Panc1 (cell line): ENCODE data around the gene FBP1. TPM values are rescaled to one million over a fixed set of nuclear protein-coding genes. Genes with fewer than 3 reads are reported as not detected.

Source experiments
- ATAC-seq: fragments of 200-7000 bp; cut with Tn5 transposase; 2 replicates; pipeline ENCODE4 v1.9.1; 2020; ENCODE audit warnings: mild to moderate bottlenecking, moderate library complexity
- Bru-seq: library from RNA; stranded (reverse); fragments of 400-500 nt; gene quantifications from one replicate; lab custom pipeline; 2021; lab: Mats Ljungman, UMichigan
- BruChase-seq, 2 experiments: library from RNA; stranded (reverse); fragments of 400-500 nt; gene quantifications; one replicate each; lab custom pipeline; 2021; lab: Mats Ljungman, UMichigan
- BruUV-seq: library from RNA; stranded (reverse); fragments of 400-500 nt; replicated peaks from 2 replicates; lab custom pipeline; 2021; lab: Mats Ljungman, UMichigan
- CTCF ChIA-PET: fragments of 300-600 bp; sonication (Branson Sonifier 250); formaldehyde crosslinking; loops from one replicate; lab custom pipeline; 2022; ENCODE audit warnings: antibody characterized with exemption; lab: Charles Lee
- POLR2A ChIA-PET: fragments of 300-600 bp; sonication (Branson Sonifier 250); formaldehyde crosslinking; loops from one replicate; lab custom pipeline; 2022; ENCODE audit warnings: antibody characterized with exemption; lab: Charles Lee
- DNase-seq: peaks from one replicate; pipeline ENCODE4 v3.0.0-alpha.2; 2010; ENCODE audit warnings: low read depth, low spot score
- H3K27ac ChIP-seq: 2 replicates; pipeline ENCODE4 v1.5.1; 2011; ENCODE audit warnings: mild to moderate bottlenecking, low read length, inconsistent platforms
- H3K27me3 ChIP-seq: fragments of 200-500 bp; sonication (Bioruptor generic); 2 replicates; pipeline ENCODE4 v1.6.0; 2014; ENCODE audit warnings: low read length, inconsistent platforms; ENCODE audit not compliant: control insufficient read depth, insufficient read depth
- H3K36me3 ChIP-seq: fragments of 200-500 bp; sonication (Bioruptor generic); 2 replicates; pipeline ENCODE4 v1.5.1; 2014; ENCODE audit warnings: inconsistent platforms, mild to moderate bottlenecking, low read length, moderate library complexity; ENCODE audit not compliant: control insufficient read depth, insufficient read depth
- H3K4me1 ChIP-seq: 2 replicates; pipeline ENCODE4 v1.5.1; 2011; ENCODE audit warnings: inconsistent platforms, mild to moderate bottlenecking, low read length, moderate library complexity; ENCODE audit not compliant: control insufficient read depth, insufficient read depth
- H3K4me3 ChIP-seq, 2 experiments: 2 replicates each; pipeline ENCODE4 v1.5.1; 2011 to 2012; ENCODE audit warnings: low read depth in 2 of 2, low read length in 2 of 2, mild to moderate bottlenecking in 2 of 2, inconsistent platforms in 1 of 2, moderate library complexity in 1 of 2
- H3K9me3 ChIP-seq: fragments of 200-500 bp; sonication (Bioruptor generic); 2 replicates; pipeline ENCODE4 v1.5.1; 2014; ENCODE audit warnings: low read depth, mild to moderate bottlenecking, inconsistent platforms, low read length, moderate library complexity; ENCODE audit not compliant: control insufficient read depth, insufficient read depth
- POLR2AphosphoS5 ChIP-seq: IDR thresholded peaks from 2 replicates; pipeline ENCODE4 v1.6.1; 2012; ENCODE audit warnings: mild to moderate bottlenecking, low read depth, low read length, moderate library complexity
- SIN3A ChIP-seq: IDR thresholded peaks from 2 replicates; pipeline ENCODE4 v1.6.1; 2012; ENCODE audit warnings: low read depth, mild to moderate bottlenecking, low read length, moderate library complexity, borderline replicate concordance; ENCODE audit not compliant: insufficient read depth
- TCF7L2 ChIP-seq: IDR thresholded peaks from 2 replicates; pipeline ENCODE4 v1.6.1; 2011; ENCODE audit warnings: mild to moderate bottlenecking, low read depth, low read length, inconsistent platforms
- in situ Hi-C: cut with HindIII; loops from 2 replicates; pipeline ENCODE4 v1.10.0; 2016; ENCODE audit warnings: low sequenced_read_pairs, low pct_unique_long_range_greater_than_20kb
- intact Hi-C: fragments of 100-400 bp; cut with micrococcal nuclease; formaldehyde crosslinking; loops from one replicate; pipeline ENCODE4 v1.10.0; 2022; ENCODE audit not compliant: unreplicated experiment
- long read RNA-seq: library from polyadenylated mRNA; unstranded; transcript quantifications from one replicate; pipeline ENCODE4 v2.0.0, GENCODE V29; 2021; ENCODE audit not compliant: unreplicated experiment
- polyA plus RNA-seq: library from polyadenylated mRNA; unstranded; fragments of >200 nt; gene quantifications from one replicate; pipeline ENCODE4 v1.2.1, GENCODE V29; 2012; ENCODE audit warnings: missing spikeins; ENCODE audit not compliant: insufficient read length
- total RNA-seq: library from RNA; stranded (reverse); gene quantifications from one replicate; pipeline ENCODE4 v1.2.1, GENCODE V29; 2021; ENCODE audit not compliant: unreplicated experiment
- TF ChIP-seq, protein P1 (sequence below): fragments of 450-650 bp; IDR thresholded peaks from 2 replicates; pipeline ENCODE4 v1.5.1; 2017; ENCODE audit warnings: mild to moderate bottlenecking
- TF ChIP-seq, protein P2 (sequence below), 2 experiments: IDR thresholded peaks; 2 replicates each; pipeline ENCODE4 v1.6.1; 2011 to 2012; ENCODE audit warnings: low read depth in 2 of 2, control low read depth in 1 of 2, low read length in 1 of 2, mild to moderate bottlenecking in 1 of 2, moderate library complexity in 1 of 2; ENCODE audit not compliant: insufficient read depth in 1 of 2

Gene FBP1
- total RNA-seq (0.36 TPM), Bru-seq, nascent RNA (percentile 5 among the genes with signal in this experiment), BruChase-seq, experiment 1, labeled RNA remaining after a 2-hour chase (not detected), BruChase-seq, experiment 2, labeled RNA remaining after a 6-hour chase (percentile 3 among the genes with signal in this experiment)
- polyA plus RNA-seq, result not detected
- long read RNA-seq, result 0 reads

DNA sequence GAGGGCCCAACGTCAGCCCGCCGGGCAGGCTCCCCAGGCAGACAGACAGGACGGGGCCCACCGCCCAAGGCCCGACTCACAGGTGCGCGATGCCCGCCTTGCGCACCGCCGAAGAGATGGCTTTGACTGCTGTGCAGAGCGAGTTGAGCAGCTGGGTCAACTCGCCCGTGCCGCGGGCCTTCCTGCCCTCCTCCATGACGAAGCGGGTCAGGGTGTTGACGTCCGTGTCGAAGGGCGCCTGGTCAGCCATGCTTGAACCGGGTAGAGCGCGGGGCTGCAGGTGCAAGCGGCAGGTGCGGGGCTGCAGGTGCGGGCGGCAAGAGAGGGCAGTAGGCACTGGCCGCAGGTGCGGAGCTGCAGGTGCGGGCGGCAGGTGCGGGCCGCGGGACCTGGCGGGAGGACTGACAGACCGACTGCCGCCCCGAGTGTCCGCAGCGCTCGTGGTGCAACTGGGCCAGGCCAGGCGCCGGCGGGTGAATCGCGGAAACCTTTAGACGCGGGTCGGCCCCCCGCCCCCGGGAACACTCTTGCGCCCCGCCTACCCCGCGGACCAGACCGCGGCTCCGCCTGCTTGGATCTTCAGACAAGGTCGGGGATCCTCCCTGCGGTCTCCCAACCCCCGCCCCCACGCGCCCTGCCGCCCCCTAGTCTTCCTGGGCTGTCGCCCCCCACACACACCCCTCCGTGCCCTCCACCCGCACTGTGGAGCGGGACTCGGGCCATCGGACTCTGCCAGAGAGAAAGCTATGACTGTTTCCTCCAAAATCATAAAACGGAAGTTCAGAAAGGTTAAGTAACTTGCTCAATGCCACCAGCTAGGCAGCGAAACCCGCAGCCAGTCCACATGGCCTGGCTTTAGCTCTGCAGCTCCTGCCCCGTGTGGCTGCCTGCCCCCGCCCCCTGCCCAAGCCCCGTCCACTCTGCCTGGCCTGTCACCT lies at the start of gene FBP1:
FBP1 (minus strand) TSS at position 458 of the 938 bp plus-strand sequence; CDS start at position 250, 208 bp downstream.
- intact Hi-C loops, result no loop called here
- H3K36me3 ChIP-seq, result no peaks in the 10 kb centered on the region
- H3K4me1 ChIP-seq, result no peaks in the 10 kb centered on the region
- POLR2A ChIA-PET, result interaction anchor here (0.6 kb wide), 1 partner anchor 112 kb away, joined by 4 read pairs; no protein-coding TSS in a partner anchor
- TF ChIP-seq TCF7L2 (no peak), SIN3A (no peak), POLR2AphosphoS5 (no peak)
- TF ChIP-seq, protein P1, sequence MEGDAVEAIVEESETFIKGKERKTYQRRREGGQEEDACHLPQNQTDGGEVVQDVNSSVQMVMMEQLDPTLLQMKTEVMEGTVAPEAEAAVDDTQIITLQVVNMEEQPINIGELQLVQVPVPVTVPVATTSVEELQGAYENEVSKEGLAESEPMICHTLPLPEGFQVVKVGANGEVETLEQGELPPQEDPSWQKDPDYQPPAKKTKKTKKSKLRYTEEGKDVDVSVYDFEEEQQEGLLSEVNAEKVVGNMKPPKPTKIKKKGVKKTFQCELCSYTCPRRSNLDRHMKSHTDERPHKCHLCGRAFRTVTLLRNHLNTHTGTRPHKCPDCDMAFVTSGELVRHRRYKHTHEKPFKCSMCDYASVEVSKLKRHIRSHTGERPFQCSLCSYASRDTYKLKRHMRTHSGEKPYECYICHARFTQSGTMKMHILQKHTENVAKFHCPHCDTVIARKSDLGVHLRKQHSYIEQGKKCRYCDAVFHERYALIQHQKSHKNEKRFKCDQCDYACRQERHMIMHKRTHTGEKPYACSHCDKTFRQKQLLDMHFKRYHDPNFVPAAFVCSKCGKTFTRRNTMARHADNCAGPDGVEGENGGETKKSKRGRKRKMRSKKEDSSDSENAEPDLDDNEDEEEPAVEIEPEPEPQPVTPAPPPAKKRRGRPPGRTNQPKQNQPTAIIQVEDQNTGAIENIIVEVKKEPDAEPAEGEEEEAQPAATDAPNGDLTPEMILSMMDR, result no peak
- TF ChIP-seq, protein P2, sequence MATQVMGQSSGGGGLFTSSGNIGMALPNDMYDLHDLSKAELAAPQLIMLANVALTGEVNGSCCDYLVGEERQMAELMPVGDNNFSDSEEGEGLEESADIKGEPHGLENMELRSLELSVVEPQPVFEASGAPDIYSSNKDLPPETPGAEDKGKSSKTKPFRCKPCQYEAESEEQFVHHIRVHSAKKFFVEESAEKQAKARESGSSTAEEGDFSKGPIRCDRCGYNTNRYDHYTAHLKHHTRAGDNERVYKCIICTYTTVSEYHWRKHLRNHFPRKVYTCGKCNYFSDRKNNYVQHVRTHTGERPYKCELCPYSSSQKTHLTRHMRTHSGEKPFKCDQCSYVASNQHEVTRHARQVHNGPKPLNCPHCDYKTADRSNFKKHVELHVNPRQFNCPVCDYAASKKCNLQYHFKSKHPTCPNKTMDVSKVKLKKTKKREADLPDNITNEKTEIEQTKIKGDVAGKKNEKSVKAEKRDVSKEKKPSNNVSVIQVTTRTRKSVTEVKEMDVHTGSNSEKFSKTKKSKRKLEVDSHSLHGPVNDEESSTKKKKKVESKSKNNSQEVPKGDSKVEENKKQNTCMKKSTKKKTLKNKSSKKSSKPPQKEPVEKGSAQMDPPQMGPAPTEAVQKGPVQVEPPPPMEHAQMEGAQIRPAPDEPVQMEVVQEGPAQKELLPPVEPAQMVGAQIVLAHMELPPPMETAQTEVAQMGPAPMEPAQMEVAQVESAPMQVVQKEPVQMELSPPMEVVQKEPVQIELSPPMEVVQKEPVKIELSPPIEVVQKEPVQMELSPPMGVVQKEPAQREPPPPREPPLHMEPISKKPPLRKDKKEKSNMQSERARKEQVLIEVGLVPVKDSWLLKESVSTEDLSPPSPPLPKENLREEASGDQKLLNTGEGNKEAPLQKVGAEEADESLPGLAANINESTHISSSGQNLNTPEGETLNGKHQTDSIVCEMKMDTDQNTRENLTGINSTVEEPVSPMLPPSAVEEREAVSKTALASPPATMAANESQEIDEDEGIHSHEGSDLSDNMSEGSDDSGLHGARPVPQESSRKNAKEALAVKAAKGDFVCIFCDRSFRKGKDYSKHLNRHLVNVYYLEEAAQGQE (IDR thresholded peaks at IDR 0.05; ENCODE audit: insufficient read depth in 1 of 2, low read depth in 2 of 2, low read length in 1 of 2), result no peak
- in situ Hi-C loops, result no loop called here
- no peaks in the 10 kb centered on the region; the same call in 1 of the 2 replicates for H3K27me3 ChIP-seq
- H3K9me3 ChIP-seq, result no peaks in the 10 kb centered on the region
- ATAC-seq (peak; percentile 65; the same call in 1 of the 2 replicates), DNase-seq (no peak)
- peak within 1 kb of the TSS; percentile 14 to 23; a peak in 3 of 4 replicates for H3K4me3 ChIP-seq
- H3K27ac ChIP-seq, result no peak within 1 kb of the TSS
- no TSS peak for BruUV-seq
- CTCF ChIA-PET, result no interaction called here

DNA sequence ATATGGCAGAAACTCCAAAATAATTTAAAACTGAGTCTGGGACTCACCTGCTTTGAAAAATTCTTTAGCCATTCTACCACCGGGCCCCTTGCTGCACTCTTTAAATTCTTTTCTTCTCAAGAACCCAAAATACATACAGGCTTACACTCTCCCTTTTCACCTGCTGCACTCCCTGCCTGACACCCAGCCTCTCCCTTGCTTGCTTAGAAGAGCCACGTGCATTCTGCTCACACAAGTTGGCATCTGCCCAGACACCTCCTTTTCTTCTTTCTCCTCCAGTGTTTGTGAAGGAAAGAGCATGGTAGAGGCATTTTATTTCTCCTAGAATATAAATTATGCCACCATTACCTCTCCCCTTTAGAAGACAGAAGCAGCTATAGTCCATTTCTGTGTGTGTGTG lies 48.1 kb upstream of the FBP1 start:
- in situ Hi-C loops, result no loop called here
- no peaks in the 10 kb centered on the region for H3K4me1 ChIP-seq
- POLR2A ChIA-PET, result no interaction called here
- H3K9me3 ChIP-seq, result no peaks in the 10 kb centered on the region
- no peaks in the 10 kb centered on the region for H3K36me3 ChIP-seq
- BruUV-seq, result no TSS peak
- no peak overlapping the region for H3K4me3 ChIP-seq
- H3K27me3 ChIP-seq, result no peaks in the 10 kb centered on the region
- CTCF ChIA-PET, result interaction anchor here (0.6 kb wide), 1 partner anchor 18 kb away, joined by 4 read pairs; no protein-coding TSS in a partner anchor
- TF ChIP-seq, protein P2 (IDR thresholded peaks at IDR 0.05; ENCODE audit: insufficient read depth in 1 of 2, low read depth in 2 of 2, low read length in 1 of 2), result no peak
- TF ChIP-seq POLR2AphosphoS5 (no peak), TCF7L2 (no peak), SIN3A (no peak)
- TF ChIP-seq, protein P1, result no peak
- intact Hi-C loops, result loop anchor here (10.0 kb wide), 1 partner anchor 97 kb away; no protein-coding TSS in a partner anchor
- no peak overlapping the region for H3K27ac ChIP-seq
- no peak for ATAC-seq
- no peak for DNase-seq
